GM15510 (cell line): ENCODE results near the gene CBARP.

Experiments
- POLR2A ChIP-seq: IDR thresholded peaks from 3 replicates; pipeline ENCODE4 v1.6.1; 2011; ENCODE audit warnings: borderline replicate concordance; ENCODE audit not compliant: insufficient read length; ENCODE audit errors: extremely low read depth

CBARP gene

GRCh38 chr19:1234051-1234954 lies 3.5 kb downstream of the CBARP start:
- no peak for TF ChIP-seq POLR2A

GRCh38 chr19:1233115-1233667 lies 4.6 kb downstream of the CBARP start:
- TF ChIP-seq POLR2A, result no peak

GRCh38 chr19:1232652-1233072 lies 5.1 kb downstream of the CBARP start:
- TF ChIP-seq POLR2A, result no peak

- no peak for TF ChIP-seq POLR2A
These were observed 5.8 kb downstream of the CBARP start for GRCh38 chr19:1231729-1232637.

GRCh38 chr19:1230783-1231489 lies 6.9 kb downstream of the CBARP start:
- no peak for TF ChIP-seq POLR2A

- no peak for TF ChIP-seq POLR2A
These were observed 7.7 kb downstream of the CBARP start for GRCh38 chr19:1229924-1230782.

GRCh38 chr19:1229056-1229923 lies 8.5 kb downstream of the CBARP start:
- no peak for TF ChIP-seq POLR2A

- TF ChIP-seq POLR2A, result no peak
These were observed 9.4 kb downstream of the CBARP start for GRCh38 chr19:1228161-1228957.

- no peak for TF ChIP-seq POLR2A
These were observed 10.3 kb downstream of the CBARP start for GRCh38 chr19:1227304-1228054.

GRCh38 chr19:1226522-1227303 lies 11.1 kb downstream of the CBARP start:
- no peak for TF ChIP-seq POLR2A

GRCh38 chr19:1226227-1226518 lies 11.6 kb downstream of the CBARP start:
- TF ChIP-seq POLR2A, result no peak
